ENCODE data around the gene SLC6A4. TPM values are rescaled to one million over a fixed set of nuclear protein-coding genes. Genes with fewer than 3 reads are reported as not detected.
"Not testable (repeated sequence)": the region's sequence is repeated elsewhere in the genome, so short reads cannot be mapped to it uniquely, and the experiment has no call there.

Gene SLC6A4
- total RNA-seq, 3 donors from 2014 or later: under 0.01 to 1.6 (median 0.29) TPM

GRCh38 chr17:30207655-30208054 lies 27.8 kb downstream of the SLC6A4 start:
- H3K27ac ChIP-seq: no peak overlapping the region
- no peaks in the 10 kb centered on the region for H3K4me1 ChIP-seq
- H3K9me3 ChIP-seq: no peaks in the 10 kb centered on the region
- TF ChIP-seq POLR2A (IDR thresholded peaks at IDR 0.05): no peak
- no peak for TF ChIP-seq POLR2AphosphoS5 (IDR thresholded peaks at IDR 0.05)
- no peak for TF ChIP-seq CTCF (IDR thresholded peaks at IDR 0.05)
- intact Hi-C loops (cut with DNase I; ENCODE audit: low total_unique reads): loop anchor here (10.0 kb wide), 1 partner anchor 1773 kb away; no protein-coding TSS in a partner anchor
- no peaks in the 10 kb centered on the region for H3K36me3 ChIP-seq
- no peak overlapping the region for H3K4me3 ChIP-seq
- H3K27me3 ChIP-seq: peaks cover 0 to 4% of the 10 kb centered on the region in 2 donors
- DNase-seq (ENCODE audit: low spot score in 2 of 2): no peak

DNA sequence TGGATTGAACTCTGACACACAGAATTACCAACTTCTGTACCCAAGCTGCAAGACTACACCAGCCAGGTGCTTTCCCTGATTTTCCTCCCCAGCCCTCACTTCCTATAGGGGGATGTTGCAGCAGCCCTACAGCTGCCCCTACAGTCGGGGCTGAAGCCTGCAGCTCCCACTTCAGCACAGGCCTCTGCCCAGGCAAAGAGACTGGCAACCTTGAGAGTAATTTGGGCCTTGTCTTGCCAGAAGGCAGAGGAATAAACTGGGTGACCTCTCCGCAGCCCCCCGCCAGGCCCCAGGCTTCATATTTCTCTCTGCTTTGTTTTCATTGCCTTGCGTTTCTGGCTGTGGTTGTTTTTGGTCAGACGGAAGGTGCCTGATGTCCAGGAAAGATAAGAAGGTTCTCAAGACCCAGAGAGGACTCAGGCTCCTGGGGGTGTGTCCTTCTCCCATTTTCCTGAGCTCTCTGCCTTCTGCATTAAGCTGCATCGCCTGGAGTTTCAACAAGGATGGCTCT lies 32.0 kb downstream of the SLC6A4 start:
- Histone ChIP-seq H3K36me3 (no peaks in the 10 kb centered on the region), H3K4me1 (no peaks in the 10 kb centered on the region), H3K27ac (no peak overlapping the region), H3K9me3 (no peaks in the 10 kb centered on the region), H3K27me3 (peaks cover 0 to 6% of the 10 kb centered on the region in 2 donors), H3K4me3 (no peak overlapping the region)
- peak in 1 of 2 donors; percentile 8 for DNase-seq (ENCODE audit: low spot score in 2 of 2)
- TF ChIP-seq POLR2A (IDR thresholded peaks at IDR 0.05) (no peak), CTCF (IDR thresholded peaks at IDR 0.05) (no peak), POLR2AphosphoS5 (IDR thresholded peaks at IDR 0.05) (no peak)
- intact Hi-C loops (cut with DNase I; ENCODE audit: low total_unique reads): loop anchor here (10.0 kb wide), 1 partner anchor 1769 kb away; no protein-coding TSS in a partner anchor

DNA sequence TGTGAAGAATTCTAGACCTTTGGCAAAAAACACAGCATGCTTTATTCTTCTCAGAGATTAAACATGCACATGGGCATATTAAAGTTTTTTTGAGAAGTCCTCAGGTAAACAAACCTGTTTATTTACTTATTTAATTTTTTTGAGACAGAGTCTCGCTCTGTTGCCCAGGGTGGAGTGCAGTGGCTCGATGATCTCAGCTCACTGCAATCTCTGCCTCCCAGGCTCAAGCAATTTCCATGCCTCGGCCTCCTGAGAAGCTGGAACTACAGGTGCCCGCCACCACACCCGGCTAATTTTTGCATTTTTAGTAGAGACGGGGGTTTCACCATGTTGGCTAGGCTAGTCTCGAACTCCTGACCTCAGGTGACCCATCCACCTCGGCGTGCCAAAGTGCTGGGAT lies 34.8 kb downstream of the SLC6A4 start:
- H3K27ac ChIP-seq, H3K4me3 ChIP-seq, H3K36me3 ChIP-seq, H3K27me3 ChIP-seq, H3K4me1 ChIP-seq, H3K9me3 ChIP-seq: not testable (repeated sequence)
- intact Hi-C loops (cut with DNase I; ENCODE audit: low total_unique reads): loop anchor here (10.0 kb wide), 1 partner anchor 1766 kb away; no protein-coding TSS in a partner anchor
- peak in 1 of 2 donors; percentile 9 for DNase-seq (ENCODE audit: low spot score in 2 of 2)

DNA sequence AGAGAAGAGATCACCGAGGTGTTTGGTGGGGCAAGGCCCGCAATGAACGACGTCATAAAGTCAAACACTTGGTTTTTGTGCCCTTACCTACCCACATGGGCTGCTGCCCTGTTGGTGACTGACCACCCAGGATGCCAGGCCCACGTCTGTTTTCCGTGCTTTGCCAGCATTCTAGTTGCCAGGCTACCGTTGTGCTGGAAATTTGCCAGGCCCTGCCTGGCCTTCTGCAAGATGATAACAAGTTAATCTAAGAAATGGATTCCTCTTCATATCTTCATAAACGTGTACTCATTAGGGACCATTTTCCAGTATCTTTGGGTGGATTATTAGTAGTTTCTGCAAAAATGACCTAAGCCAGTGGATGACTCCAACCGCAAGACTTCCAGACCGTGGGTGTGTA lies 35.4 kb downstream of the SLC6A4 start:
- Histone ChIP-seq H3K4me1 (no peaks in the 10 kb centered on the region), H3K27me3 (peaks cover 0 to 6% of the 10 kb centered on the region in 2 donors), H3K27ac (no peak overlapping the region), H3K36me3 (no peaks in the 10 kb centered on the region), H3K9me3 (no peaks in the 10 kb centered on the region), H3K4me3 (no peak overlapping the region)
- no peak for TF ChIP-seq CTCF (IDR thresholded peaks at IDR 0.05)
- TF ChIP-seq POLR2A (IDR thresholded peaks at IDR 0.05): no peak
- TF ChIP-seq POLR2AphosphoS5 (IDR thresholded peaks at IDR 0.05): no peak
- intact Hi-C loops (cut with DNase I; ENCODE audit: low total_unique reads): loop anchor here (10.0 kb wide), 1 partner anchor 1765 kb away; no protein-coding TSS in a partner anchor
- peak in 1 of 2 donors; percentile 3 for DNase-seq (ENCODE audit: low spot score in 2 of 2)

DNA sequence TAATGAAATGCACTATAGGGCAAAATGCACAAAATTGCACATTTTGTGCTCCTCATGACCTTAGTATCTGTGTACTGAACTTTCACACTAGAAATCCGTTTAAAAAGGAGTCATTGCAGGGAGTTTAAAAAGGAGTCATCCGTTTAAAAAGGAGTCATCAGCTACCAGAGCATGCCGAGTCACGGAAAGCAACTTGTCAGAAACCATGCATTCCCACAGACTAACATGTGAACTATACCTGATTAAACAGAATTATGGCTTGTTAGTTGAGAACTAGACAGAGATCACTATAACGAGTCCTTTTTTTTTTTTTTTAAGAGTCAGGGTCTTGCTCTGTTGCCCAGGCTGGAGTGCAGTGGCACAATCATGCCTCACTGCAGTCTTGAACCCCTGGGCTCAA lies 35.9 kb downstream of the SLC6A4 start:
- peak in 1 of 2 donors; percentile 4 for DNase-seq (ENCODE audit: low spot score in 2 of 2)
- Histone ChIP-seq H3K4me1 (no peaks in the 10 kb centered on the region), H3K4me3 (no peak overlapping the region), H3K9me3 (no peaks in the 10 kb centered on the region), H3K27me3 (peaks cover 0 to 6% of the 10 kb centered on the region in 2 donors), H3K36me3 (no peaks in the 10 kb centered on the region), H3K27ac (no peak overlapping the region)
- intact Hi-C loops (cut with DNase I; ENCODE audit: low total_unique reads): no loop called here
- TF ChIP-seq POLR2AphosphoS5 (IDR thresholded peaks at IDR 0.05) (no peak), CTCF (IDR thresholded peaks at IDR 0.05) (no peak), POLR2A (IDR thresholded peaks at IDR 0.05) (no peak)

Data from breast epithelium (tissue), 4 donors.